SK-N-SH (cell line): ENCODE results near the gene KLHDC8B. TPM values are rescaled to one million over a fixed set of nuclear protein-coding genes. Genes with fewer than 3 reads are reported as not detected.

Source experiments
- CTCF ChIA-PET: fragments of 300-600, 350-600 bp; formaldehyde crosslinking; extraction: SDS; loops from one replicate; lab custom pipeline; 2021; lab: Yijun Ruan, JAX
- POLR2A ChIA-PET: fragments of 350-600 bp; sonication (Branson Sonifier 250); formaldehyde crosslinking; extraction: SDS; loops from one replicate; lab custom pipeline; 2020; ENCODE audit warnings: antibody characterized with exemption, inconsistent platforms; lab: Yijun Ruan, JAX
- DNase-seq: peaks from one replicate; pipeline ENCODE4 v3.0.0; 2012
- H2AFZ ChIP-seq: fragments of 200-600 bp; sonication (generic); 2 replicates; pipeline ENCODE4 v1.8.1; 2016; ENCODE audit warnings: antibody characterized with exemption, mild to moderate bottlenecking, low read depth
- H3F3A ChIP-seq: fragments of 200-600 bp; sonication (generic); replicated peaks from 2 replicates; pipeline ENCODE3; 2016; ENCODE audit warnings: antibody characterized with exemption, mild to moderate bottlenecking; ENCODE audit not compliant: insufficient read depth
- H3K27ac ChIP-seq, 2 experiments: fragments of 200-500 bp in 1 of 2; fragments of 200-600 bp in 1 of 2; sonication (Bioruptor generic) in 1 of 2; sonication (generic), shearing (Covaris generic) in 1 of 2; 2 replicates each; pipeline versions ENCODE4 v1.5.1 to v1.6.1; 2014 to 2016; ENCODE audit warnings: low read depth in 2 of 2, inconsistent platforms in 1 of 2, low read length in 1 of 2, mild to moderate bottlenecking in 1 of 2, mixed read lengths in 1 of 2
- H3K27me3 ChIP-seq: fragments of 200-600 bp; sonication (generic), shearing (Covaris generic); 2 replicates; pipeline ENCODE4 v1.6.1; 2016; ENCODE audit warnings: mixed run types; ENCODE audit not compliant: insufficient read depth
- H3K36me3 ChIP-seq, 2 experiments: fragments of 200-500 bp in 1 of 2; fragments of 200-600 bp in 1 of 2; sonication (Bioruptor generic) in 1 of 2; sonication (generic) in 1 of 2; replicated peaks in 1 of 2; 2 replicates each; pipeline versions ENCODE3 to v1.5.1; 2014 to 2016; ENCODE audit warnings: low read length in 1 of 2, mild to moderate bottlenecking in 1 of 2; ENCODE audit not compliant: insufficient read depth in 2 of 2, control insufficient read depth in 1 of 2
- H3K4me1 ChIP-seq, 2 experiments: fragments of 200-500 bp in 1 of 2; fragments of 200-600 bp in 1 of 2; sonication (Bioruptor generic) in 1 of 2; sonication (generic), shearing (Covaris generic) in 1 of 2; 2 replicates each; pipeline versions ENCODE4 v1.5.1 to v1.6.1; 2014 to 2016; ENCODE audit warnings: low read depth in 1 of 2, low read length in 1 of 2, mixed run types in 1 of 2; ENCODE audit not compliant: insufficient read depth in 2 of 2, control insufficient read depth in 1 of 2
- H3K4me2 ChIP-seq: fragments of 200-600 bp; sonication (generic), shearing (Covaris generic); 2 replicates; pipeline ENCODE4 v1.6.1; 2017; ENCODE audit warnings: mixed run types
- H3K4me3 ChIP-seq, 2 experiments: fragments of 200-500 bp in 1 of 2; fragments of 200-600 bp in 1 of 2; sonication (Bioruptor generic) in 1 of 2; sonication (generic), shearing (Covaris generic) in 1 of 2; 2 replicates each; pipeline versions ENCODE4 v1.5.1 to v1.8.1; 2014 to 2016; ENCODE audit warnings: low read depth in 2 of 2, inconsistent platforms in 1 of 2, low read length in 1 of 2, mild to moderate bottlenecking in 1 of 2, mixed read lengths in 1 of 2, moderate library complexity in 1 of 2
- H3K79me2 ChIP-seq: fragments of 200-600 bp; sonication (generic); 2 replicates; pipeline ENCODE4 v1.8.1; 2017; ENCODE audit warnings: mild to moderate bottlenecking; ENCODE audit not compliant: insufficient read depth
- H3K9ac ChIP-seq: fragments of 200-600 bp; sonication (generic); 2 replicates; pipeline ENCODE4 v1.6.1; 2017; ENCODE audit warnings: mixed run types
- H3K9me2 ChIP-seq: fragments of 200-600 bp; sonication (generic); 2 replicates; pipeline ENCODE4 v1.6.1; 2017; ENCODE audit warnings: mixed run types
- H3K9me3 ChIP-seq: fragments of 200-600 bp; sonication (generic); 2 replicates; pipeline ENCODE4 v1.6.1; 2017; ENCODE audit warnings: mixed run types, mild to moderate bottlenecking, moderate library complexity
- H4K20me1 ChIP-seq: fragments of 200-600 bp; sonication (generic); 2 replicates; pipeline ENCODE4 v1.6.1; 2017; ENCODE audit warnings: mild to moderate bottlenecking, mixed run types; ENCODE audit not compliant: insufficient read depth
- ELF1 ChIP-seq: IDR thresholded peaks from 2 replicates; pipeline ENCODE4 v1.4.0; 2012
- FOSL2 ChIP-seq: IDR thresholded peaks from 2 replicates; pipeline ENCODE4 v1.4.0; 2012; ENCODE audit warnings: low read depth, mild to moderate bottlenecking, moderate library complexity, borderline replicate concordance
- PBX3 ChIP-seq: IDR thresholded peaks from 2 replicates; pipeline ENCODE4; 2012
- WGBS: methylation state at CpG from one replicate; pipeline ENCODE4 v1.1.6; 2017; ENCODE audit warnings: low lambda C conversion rate; 5-methylcytosine and 5-hydroxymethylcytosine counted together
- polyA plus RNA-seq, 3 experiments: library from polyadenylated mRNA; depleted of rRNA; stranded (reverse); fragments of >200 nt; gene quantifications; 2 replicates each; pipeline ENCODE4 v1.2.3, GENCODE V29; 2012

KLHDC8B gene
- polyA plus RNA-seq, 1 of the 3 experiments (the other 2 are of a cell fraction) = 35.3 TPM

- H3K27me3 ChIP-seq = no peaks in the 10 kb centered on the region; the same call in 1 of the 2 replicates
- H3K9ac ChIP-seq = no peak overlapping the region
- TF ChIP-seq PBX3 (no peak), ELF1 (no peak), FOSL2 (no peak)
- ChIA-PET POLR2A (no interaction called here), CTCF (no interaction called here)
- H3K79me2 ChIP-seq = no peaks in the 10 kb centered on the region
- H3K4me1 ChIP-seq = peaks cover 0 to 2% of the 10 kb centered on the region in 2 experiments; a peak in 1 of 4 replicates
- H3K36me3 ChIP-seq = no peaks in the 10 kb centered on the region
- no peak overlapping the region for H3K27ac ChIP-seq
- H3K9me2 ChIP-seq = no peaks in the 10 kb centered on the region
- H3K4me2 ChIP-seq = no peak overlapping the region
- no peaks in the 10 kb centered on the region for H4K20me1 ChIP-seq
- DNase-seq = no peak
- no peak overlapping the region for H3K4me3 ChIP-seq
- H3K9me3 ChIP-seq = no peaks in the 10 kb centered on the region
- H3F3A ChIP-seq = no peaks in the 10 kb centered on the region
- no peak overlapping the region for H2AFZ ChIP-seq
- WGBS = 92% methylated on average over 3 of the region's 3 CpGs
Observed at GRCh38 chr3:49222002-49222401, 50.6 kb downstream of the KLHDC8B start.

Other genes starting within 250 kb of the KLHDC8B start
- 21.0 and 21.4 TPM in 2 replicates for gene P4HTM, start 181.4 kb upstream of the KLHDC8B start, polyA plus RNA-seq (2012; rRNA removed)
- gene WDR6, start 164.2 kb upstream of the KLHDC8B start, polyA plus RNA-seq (2012; rRNA removed) = 230 and 277 TPM in 2 replicates
- gene DALRD3, start 153.0 kb upstream of the KLHDC8B start, polyA plus RNA-seq (2012; rRNA removed) = 82.7 and 99.4 TPM in 2 replicates
- 85.3 and 104 TPM in 2 replicates for gene NDUFAF3, start 149.5 kb upstream of the KLHDC8B start, polyA plus RNA-seq (2012; rRNA removed)
- 305 and 346 TPM in 2 replicates for gene IMPDH2, start 142.2 kb upstream of the KLHDC8B start, polyA plus RNA-seq (2012; rRNA removed)
- 58.5 and 67.0 TPM in 2 replicates for gene QRICH1, start 77.5 kb upstream of the KLHDC8B start, polyA plus RNA-seq (2012; rRNA removed)
- 311 and 381 TPM in 2 replicates for gene QARS1, start 66.8 kb upstream of the KLHDC8B start, polyA plus RNA-seq (2012; rRNA removed)
- 75.6 and 80.5 TPM in 2 replicates for gene USP19, start 50.8 kb upstream of the KLHDC8B start, polyA plus RNA-seq (2012; rRNA removed)
- 318 and 332 TPM in 2 replicates for gene LAMB2, start 38.5 kb upstream of the KLHDC8B start, polyA plus RNA-seq (2012; rRNA removed)
- 40.9 and 43.6 TPM in 2 replicates for gene CCDC71, start 5.3 kb upstream of the KLHDC8B start, polyA plus RNA-seq (2012; rRNA removed)
- gene C3orf62, start 105.6 kb downstream of the KLHDC8B start, polyA plus RNA-seq (2012; rRNA removed) = 4.2 and 5.8 TPM in 2 replicates
- gene USP4, start 168.5 kb downstream of the KLHDC8B start, polyA plus RNA-seq (2012; rRNA removed) = 33.2 and 45.6 TPM in 2 replicates
- gene GPX1, start 186.8 kb downstream of the KLHDC8B start, polyA plus RNA-seq (2012; rRNA removed) = 661 and 815 TPM in 2 replicates
- 221 and 312 TPM in 2 replicates for gene RHOA, start 240.4 kb downstream of the KLHDC8B start, polyA plus RNA-seq (2012; rRNA removed)
- 42.1 and 57.5 TPM in 2 replicates for gene TCTA, start 240.8 kb downstream of the KLHDC8B start, polyA plus RNA-seq (2012; rRNA removed)